Cardiac fibroblast (primary cell): ENCODE results near the gene NDUFAF5.

Source experiments
- DNase-seq, 2 donors: peaks; one replicate each; pipeline versions ENCODE4 v3.0.0 to v3.0.0-alpha.2; 2010; ENCODE audit warnings: low read depth in 2 of 2
- H3K4me3 ChIP-seq, 2 donors: replicated peaks in 1 of 2; 1 replicate in 1 of 2; 2 replicates in 1 of 2; pipeline ENCODE4 v1.5.1; 2011; ENCODE audit warnings: low read depth in 2 of 2, low read length in 2 of 2, mild to moderate bottlenecking in 2 of 2, moderate library complexity in 1 of 2
- TF ChIP-seq, protein P1 (sequence below): IDR thresholded peaks from one replicate; pipeline ENCODE4 v1.5.1; 2011; ENCODE audit warnings: low read depth, mild to moderate bottlenecking, low read length, inconsistent platforms

Gene NDUFAF5

DNA sequence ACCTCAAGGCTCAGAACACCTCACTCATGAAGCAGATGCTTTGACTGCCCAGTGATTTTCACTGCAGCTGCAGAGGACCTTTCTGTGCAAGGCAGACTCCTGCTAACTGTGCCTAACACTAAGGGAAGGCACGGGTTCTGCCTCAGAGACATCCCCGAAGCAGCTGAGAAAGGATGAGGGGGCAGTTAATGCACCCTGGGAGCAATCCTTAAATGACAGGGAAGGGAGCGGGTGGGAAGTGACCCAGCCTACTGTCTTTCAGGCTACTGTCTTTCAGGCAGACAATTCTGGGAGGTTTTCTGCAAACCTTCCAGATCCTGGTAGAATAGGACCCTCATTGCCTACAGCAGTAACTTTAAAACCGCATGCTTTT lies 55.3 kb downstream of the NDUFAF5 start:
- no peak for DNase-seq
- no peak overlapping the region for H3K4me3 ChIP-seq
- TF ChIP-seq, protein P1, sequence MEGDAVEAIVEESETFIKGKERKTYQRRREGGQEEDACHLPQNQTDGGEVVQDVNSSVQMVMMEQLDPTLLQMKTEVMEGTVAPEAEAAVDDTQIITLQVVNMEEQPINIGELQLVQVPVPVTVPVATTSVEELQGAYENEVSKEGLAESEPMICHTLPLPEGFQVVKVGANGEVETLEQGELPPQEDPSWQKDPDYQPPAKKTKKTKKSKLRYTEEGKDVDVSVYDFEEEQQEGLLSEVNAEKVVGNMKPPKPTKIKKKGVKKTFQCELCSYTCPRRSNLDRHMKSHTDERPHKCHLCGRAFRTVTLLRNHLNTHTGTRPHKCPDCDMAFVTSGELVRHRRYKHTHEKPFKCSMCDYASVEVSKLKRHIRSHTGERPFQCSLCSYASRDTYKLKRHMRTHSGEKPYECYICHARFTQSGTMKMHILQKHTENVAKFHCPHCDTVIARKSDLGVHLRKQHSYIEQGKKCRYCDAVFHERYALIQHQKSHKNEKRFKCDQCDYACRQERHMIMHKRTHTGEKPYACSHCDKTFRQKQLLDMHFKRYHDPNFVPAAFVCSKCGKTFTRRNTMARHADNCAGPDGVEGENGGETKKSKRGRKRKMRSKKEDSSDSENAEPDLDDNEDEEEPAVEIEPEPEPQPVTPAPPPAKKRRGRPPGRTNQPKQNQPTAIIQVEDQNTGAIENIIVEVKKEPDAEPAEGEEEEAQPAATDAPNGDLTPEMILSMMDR, result no peak

DNA sequence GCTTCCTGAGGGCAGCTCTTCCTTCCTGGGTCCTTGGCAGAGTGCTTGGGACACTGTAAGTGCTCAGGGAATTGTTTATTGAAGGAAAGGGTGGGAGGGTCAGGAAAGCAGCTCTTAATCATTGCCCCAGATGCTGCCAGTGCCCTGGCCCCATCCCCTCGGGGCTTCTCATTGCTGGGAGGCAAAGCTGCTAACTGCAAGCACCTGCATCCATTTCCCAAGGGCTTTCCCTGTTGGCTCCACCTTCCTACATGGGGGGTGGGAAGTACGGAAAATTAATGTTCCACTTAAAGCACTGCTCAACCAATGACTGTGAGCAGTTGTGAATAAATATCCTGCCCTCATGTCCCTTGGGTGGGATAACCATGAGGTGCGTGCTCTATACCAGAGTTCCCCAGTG lies 56.4 kb downstream of the NDUFAF5 start:
- no peak for DNase-seq
- H3K4me3 ChIP-seq, result no peak overlapping the region
- TF ChIP-seq, protein P1, result no peak

DNA sequence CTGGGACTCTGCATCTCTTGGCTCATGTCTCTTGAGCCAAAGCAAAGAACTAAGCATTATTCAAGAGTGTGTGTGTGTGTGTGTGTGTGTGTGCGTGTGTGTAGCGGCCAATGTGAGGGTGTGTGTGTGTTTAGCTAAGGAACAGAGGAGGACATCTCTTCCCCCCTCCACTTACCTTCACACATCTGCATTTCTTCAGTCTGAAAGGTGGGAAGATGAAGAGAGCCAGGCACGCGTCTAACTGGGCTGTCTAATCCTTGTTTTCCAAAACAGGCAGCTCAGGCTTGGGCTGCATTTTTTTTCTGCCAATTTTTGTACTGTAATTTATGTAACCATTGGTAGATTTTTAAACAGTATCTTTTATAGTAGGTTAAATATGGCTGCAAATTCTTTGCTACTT lies 59.5 kb downstream of the NDUFAF5 start:
- TF ChIP-seq, protein P1, result no peak
- H3K4me3 ChIP-seq, result no peak overlapping the region
- DNase-seq, result no peak

DNA sequence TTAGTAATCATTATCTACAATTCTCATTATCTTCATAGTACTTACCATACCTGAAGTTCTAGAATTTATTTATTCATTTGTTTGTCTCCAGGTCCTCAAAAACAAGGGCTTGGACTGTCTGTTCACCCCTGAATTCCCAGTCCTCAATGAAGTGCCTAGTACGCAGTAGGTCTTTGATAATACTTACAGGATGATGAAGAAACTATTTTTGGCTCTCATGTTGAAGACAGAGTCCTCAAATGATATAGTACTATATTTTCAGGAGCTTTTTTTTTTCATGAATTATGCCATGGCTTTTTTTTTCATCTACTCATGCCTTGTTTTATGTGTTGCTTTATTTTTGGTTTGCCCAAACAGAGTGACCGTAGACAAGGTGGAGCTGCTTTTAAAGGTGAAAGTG lies 66.5 kb downstream of the NDUFAF5 start:
- TF ChIP-seq, protein P1, result no peak
- DNase-seq, result no peak
- no peak overlapping the region for H3K4me3 ChIP-seq

DNA sequence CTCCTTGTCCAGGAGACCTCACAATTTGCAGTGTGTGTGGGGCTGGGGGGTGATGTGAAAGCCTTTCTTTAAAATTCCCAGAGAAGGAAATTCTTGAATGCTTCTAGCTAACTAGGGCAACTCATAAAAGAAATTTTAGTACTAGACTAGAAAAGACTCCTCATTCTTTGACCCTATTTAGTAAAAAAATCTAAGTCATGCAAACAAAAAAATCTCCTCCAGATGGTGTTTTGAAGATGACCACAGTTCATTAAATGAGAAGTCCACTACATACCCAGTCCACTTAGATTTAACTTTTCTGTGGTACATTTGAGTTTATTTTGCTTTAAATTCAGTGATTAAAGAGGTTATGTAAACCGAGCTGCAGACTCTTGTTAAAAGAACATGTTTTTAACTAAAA lies 67.5 kb downstream of the NDUFAF5 start:
- no peak for DNase-seq
- TF ChIP-seq, protein P1, result no peak

DNA sequence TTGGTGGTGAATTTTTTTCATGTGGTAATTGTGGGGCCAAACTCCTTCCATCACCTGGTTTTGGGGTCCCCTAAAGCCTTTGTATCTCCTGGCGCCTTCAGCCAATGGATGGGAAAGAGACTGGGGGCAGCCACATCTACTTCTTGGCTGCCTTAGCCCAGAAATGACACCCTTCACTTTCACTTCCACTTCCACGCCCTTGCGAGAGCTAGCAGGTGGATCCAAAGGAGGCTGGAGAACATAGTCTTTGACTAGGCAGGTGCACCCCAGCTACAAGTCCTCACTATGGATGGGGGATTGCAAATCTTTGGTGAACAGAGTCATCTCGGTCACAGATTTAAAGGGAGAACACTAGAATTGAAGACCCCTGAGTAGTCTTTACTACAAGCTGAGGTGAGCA lies 70.8 kb downstream of the NDUFAF5 start:
- no peak overlapping the region for H3K4me3 ChIP-seq
- TF ChIP-seq, protein P1, result no peak
- DNase-seq, result no peak

More for the DNA sequence above, 67.5 kb downstream of the NDUFAF5 start:
- no peak overlapping the region for H3K4me3 ChIP-seq

DNA sequence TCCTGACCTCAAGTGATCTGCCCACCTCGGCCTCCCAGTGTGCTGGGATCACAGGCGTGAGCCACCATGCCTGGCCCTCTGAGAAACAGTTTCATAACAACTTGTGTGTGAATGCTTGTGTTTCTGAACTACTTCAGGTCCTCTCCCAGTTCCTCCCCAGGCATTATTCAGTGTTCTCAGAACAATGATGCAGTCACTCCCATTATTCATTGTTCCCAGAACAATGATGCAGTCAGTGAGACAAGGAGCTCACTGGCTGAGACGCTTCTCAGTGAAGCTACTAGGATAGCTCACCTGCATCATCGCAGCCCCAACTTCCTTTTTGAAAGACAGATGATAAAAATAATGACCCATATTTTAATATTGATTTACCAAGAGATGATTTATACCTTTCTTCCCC lies 71.5 kb downstream of the NDUFAF5 start:
- peak in 1 of 2 donors; percentile 5 for DNase-seq
- H3K4me3 ChIP-seq, result no peak overlapping the region
- TF ChIP-seq, protein P1, result no peak
